ENCODE measurements around the gene NRSN2. TPM values are rescaled to one million over a fixed set of nuclear protein-coding genes. Genes with fewer than 3 reads are reported as not detected.

Gene NRSN2
- total RNA-seq, 3 donors from 2014 or later, result 9.4 to 22.3 (median 21.8) TPM

DNA sequence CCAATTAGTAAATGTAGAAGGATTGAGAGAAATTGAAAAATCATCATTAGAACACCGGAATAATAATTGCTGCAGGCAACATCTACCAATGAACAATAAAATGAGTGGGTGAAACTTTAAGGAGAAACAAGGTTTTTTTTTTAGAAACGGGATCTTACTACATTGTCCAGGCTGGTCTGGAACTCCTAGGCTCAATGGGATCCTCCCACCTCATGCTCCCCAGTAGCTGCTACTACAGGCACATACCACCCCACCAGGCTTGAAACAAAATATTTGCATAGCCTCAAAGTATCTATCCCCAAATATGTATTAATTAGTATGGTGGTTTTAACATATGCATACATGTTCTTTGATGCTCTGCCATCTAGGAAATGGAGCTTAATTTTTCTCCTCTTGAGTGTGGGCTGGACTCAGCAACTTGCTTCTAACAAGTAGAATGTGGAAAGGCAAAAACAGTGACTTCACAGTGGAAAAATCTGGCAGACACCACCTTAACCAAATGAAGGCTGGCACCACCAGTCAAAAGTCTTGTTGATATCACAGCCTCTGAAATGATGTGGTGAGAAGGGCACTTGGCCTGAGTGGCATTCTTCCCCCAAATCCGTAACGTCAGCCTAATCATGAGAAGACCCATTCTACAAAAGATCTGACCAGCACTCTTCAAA, 12.1 kb downstream of the NRSN2 start:
- TF ChIP-seq, protein P1, sequence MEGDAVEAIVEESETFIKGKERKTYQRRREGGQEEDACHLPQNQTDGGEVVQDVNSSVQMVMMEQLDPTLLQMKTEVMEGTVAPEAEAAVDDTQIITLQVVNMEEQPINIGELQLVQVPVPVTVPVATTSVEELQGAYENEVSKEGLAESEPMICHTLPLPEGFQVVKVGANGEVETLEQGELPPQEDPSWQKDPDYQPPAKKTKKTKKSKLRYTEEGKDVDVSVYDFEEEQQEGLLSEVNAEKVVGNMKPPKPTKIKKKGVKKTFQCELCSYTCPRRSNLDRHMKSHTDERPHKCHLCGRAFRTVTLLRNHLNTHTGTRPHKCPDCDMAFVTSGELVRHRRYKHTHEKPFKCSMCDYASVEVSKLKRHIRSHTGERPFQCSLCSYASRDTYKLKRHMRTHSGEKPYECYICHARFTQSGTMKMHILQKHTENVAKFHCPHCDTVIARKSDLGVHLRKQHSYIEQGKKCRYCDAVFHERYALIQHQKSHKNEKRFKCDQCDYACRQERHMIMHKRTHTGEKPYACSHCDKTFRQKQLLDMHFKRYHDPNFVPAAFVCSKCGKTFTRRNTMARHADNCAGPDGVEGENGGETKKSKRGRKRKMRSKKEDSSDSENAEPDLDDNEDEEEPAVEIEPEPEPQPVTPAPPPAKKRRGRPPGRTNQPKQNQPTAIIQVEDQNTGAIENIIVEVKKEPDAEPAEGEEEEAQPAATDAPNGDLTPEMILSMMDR (IDR thresholded peaks at IDR 0.05), result no peak
- no peak for TF ChIP-seq POLR2A (IDR thresholded peaks at IDR 0.05)
- TF ChIP-seq POLR2AphosphoS5 (IDR thresholded peaks at IDR 0.05), result no peak
- intact Hi-C loops (cut with DNase I; ENCODE audit: low total_unique reads), result loop anchor here (10.0 kb wide), 1 partner anchor 46 kb away; the partner anchor contains the start of gene RBCK1
- Histone ChIP-seq H3K4me3 (no peak overlapping the region), H3K27ac (no peak overlapping the region), H3K36me3 (no peaks in the 10 kb centered on the region), H3K27me3 (no peaks in the 10 kb centered on the region), H3K4me1 (no peaks in the 10 kb centered on the region), H3K9me3 (no peaks in the 10 kb centered on the region)
- no peak for DNase-seq (ENCODE audit: low spot score in 2 of 2)

DNA sequence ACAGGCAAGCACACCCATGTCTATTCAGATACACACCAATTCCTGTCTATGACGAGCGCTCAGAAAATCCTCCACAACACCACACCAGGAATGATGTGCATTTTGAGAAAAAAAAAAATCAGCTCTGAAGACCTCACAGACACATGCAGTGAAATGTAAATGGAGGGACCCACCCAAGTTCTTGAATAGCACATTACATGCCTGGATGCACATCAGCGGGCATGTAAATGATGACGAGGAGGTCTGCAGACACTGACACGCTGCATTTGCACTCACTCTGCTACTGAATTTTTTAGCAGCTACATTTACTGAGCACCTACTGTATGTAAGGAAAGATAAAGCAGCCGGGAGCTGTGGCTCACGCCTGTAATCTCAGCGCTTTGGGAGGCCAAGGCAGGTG, 14.7 kb downstream of the NRSN2 start:
- Histone ChIP-seq H3K27me3 (no peaks in the 10 kb centered on the region), H3K9me3 (no peaks in the 10 kb centered on the region), H3K27ac (no peak overlapping the region), H3K36me3 (no peaks in the 10 kb centered on the region), H3K4me3 (no peak overlapping the region), H3K4me1 (peaks cover 0 to 4% of the 10 kb centered on the region in 2 donors)
- DNase-seq (ENCODE audit: low spot score in 2 of 2), result no peak
- TF ChIP-seq, protein P1 (IDR thresholded peaks at IDR 0.05), result no peak
- TF ChIP-seq POLR2A (IDR thresholded peaks at IDR 0.05) (no peak), POLR2AphosphoS5 (IDR thresholded peaks at IDR 0.05) (no peak)
- intact Hi-C loops (cut with DNase I; ENCODE audit: low total_unique reads), result no loop called here

DNA sequence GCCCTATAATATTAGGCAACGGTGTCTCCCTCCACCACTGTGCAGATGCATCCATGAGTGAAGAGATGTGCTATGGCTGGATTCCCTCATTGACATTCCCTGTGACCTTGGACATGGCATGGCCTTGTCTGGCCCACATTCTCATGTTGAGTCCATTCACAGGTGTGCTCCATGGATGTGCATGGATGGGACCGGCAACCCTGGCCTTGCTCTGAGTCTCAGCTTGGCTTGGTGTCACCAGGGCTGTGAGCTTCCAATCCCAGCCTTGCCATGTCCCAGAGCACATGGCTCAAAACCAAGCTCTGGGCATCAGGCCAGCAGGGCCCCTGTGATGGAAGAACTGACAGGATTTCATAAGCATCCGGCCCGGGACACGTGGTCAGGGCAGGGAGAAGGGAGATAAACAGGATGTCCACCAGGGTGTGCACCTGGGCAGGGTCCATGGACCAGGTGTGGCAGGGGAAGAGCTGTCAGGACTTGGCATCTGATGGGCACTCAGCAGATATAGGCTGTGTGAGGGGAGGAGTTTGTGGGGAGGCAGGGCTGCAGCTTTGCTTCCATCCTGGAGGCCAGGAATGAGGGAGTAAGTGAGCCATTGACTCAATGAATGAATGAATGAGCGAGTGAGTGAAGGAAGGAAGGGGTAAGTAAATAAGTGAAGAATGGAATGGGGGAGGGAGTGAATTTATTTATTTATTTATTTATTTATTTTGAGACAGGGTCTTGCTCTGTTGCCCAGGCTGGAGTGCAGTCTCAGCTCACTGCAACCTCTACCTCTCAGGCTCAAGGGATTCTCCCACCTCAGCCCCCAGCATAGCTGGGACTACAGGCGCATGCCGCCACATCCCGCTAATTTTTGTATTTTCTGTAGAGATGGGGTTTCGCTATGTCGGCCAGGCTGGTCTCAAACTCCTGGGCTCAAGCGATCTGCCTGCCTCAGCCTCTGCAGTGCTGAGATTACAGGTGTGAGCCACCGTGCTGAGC, 15.7 kb downstream of the NRSN2 start:
- Histone ChIP-seq H3K36me3 (no peaks in the 10 kb centered on the region), H3K4me1 (peaks cover 0 to 4% of the 10 kb centered on the region in 2 donors), H3K9me3 (no peaks in the 10 kb centered on the region), H3K27me3 (no peaks in the 10 kb centered on the region), H3K27ac (peak overlapping the region in 1 of 2 donors; percentile 25), H3K4me3 (no peak overlapping the region)
- peak; percentile 80 to 96 for DNase-seq (ENCODE audit: low spot score in 2 of 2)
- peak; percentile 45 to 77 (median 74) for TF ChIP-seq POLR2AphosphoS5 (IDR thresholded peaks at IDR 0.05)
- TF ChIP-seq, protein P1 (IDR thresholded peaks at IDR 0.05), result peak; percentile 34 to 78 (median 65)
- no peak for TF ChIP-seq POLR2A (IDR thresholded peaks at IDR 0.05)
- intact Hi-C loops (cut with DNase I; ENCODE audit: low total_unique reads), result no loop called here

DNA sequence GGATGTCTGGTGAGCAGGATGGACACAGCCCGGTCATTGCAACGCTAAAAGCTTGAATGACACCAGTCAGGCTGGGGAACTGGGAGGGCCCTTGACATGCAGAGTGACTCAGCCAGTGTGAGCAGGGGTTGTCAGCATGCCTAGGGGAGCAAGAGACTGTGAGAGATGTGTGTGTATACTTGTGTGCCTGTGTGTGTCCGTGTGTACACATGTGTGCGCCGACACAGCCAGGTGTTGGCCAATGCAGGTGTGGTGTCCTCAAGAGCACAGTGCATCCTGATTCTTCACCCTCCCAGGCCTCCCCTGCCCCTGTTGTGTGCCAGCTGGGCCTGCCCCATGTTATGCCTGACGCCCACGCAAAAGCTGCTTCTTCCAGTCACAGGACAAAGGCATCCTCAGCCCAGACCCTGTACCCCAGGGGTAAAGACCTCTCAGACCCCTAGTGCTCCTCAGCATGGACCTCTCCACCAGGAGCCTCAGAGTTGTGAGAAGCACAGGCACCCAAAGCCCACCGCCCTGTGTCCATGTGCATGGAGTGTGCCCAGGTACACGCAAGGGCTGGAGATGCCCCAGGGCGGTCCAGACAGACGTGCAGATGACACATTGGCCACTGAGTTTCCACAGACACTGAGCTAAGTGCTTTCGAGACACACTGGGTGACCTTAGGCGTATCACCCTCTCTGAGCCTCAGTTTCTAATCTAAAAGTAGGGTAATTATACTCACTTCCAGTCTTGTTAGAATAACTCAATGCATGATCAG, 16.6 kb downstream of the NRSN2 start:
- TF ChIP-seq POLR2AphosphoS5 (IDR thresholded peaks at IDR 0.05) (no peak), POLR2A (IDR thresholded peaks at IDR 0.05) (no peak)
- TF ChIP-seq, protein P1 (IDR thresholded peaks at IDR 0.05), result no peak
- H3K4me3 ChIP-seq, result no peak overlapping the region
- peak overlapping the region in 1 of 2 donors; percentile 25 for H3K27ac ChIP-seq
- peaks cover 0 to 4% of the 10 kb centered on the region in 2 donors for H3K4me1 ChIP-seq
- no peaks in the 10 kb centered on the region for H3K27me3 ChIP-seq
- H3K36me3 ChIP-seq, result no peaks in the 10 kb centered on the region
- DNase-seq (ENCODE audit: low spot score in 2 of 2), result no peak
- intact Hi-C loops (cut with DNase I; ENCODE audit: low total_unique reads), result no loop called here
- H3K9me3 ChIP-seq, result no peaks in the 10 kb centered on the region
